ENCODE results near the gene CLEC4D.
"Not testable (repeated sequence)": the region's sequence is repeated elsewhere in the genome, so short reads cannot be mapped to it uniquely, and the experiment has no call there.

Gene CLEC4D

DNA sequence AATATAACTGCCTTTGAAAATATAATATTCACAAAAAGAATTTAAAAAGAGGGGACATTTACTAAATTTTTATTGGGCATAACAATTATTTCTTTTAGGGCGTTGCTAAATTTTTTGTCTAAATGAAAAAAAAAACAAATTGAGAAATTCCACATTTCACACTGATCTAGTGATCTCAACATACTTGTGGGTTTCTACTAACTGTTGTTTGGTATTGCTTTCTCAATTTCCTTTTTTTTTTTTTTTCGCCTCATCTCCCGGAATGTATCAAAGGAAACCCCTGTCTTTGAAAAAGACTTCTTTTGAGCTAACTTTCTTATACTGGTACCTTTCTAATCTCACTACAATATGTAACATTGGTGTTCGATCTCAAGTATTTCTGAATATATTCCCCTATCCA lies at the start of gene CLEC4D:
Gene CLEC4D, plus strand, starts transcription at position 248 of the 400 bp plus-strand sequence. CDS start 230 bp downstream, outside the sequence.
- DNase-seq = no peak

DNA sequence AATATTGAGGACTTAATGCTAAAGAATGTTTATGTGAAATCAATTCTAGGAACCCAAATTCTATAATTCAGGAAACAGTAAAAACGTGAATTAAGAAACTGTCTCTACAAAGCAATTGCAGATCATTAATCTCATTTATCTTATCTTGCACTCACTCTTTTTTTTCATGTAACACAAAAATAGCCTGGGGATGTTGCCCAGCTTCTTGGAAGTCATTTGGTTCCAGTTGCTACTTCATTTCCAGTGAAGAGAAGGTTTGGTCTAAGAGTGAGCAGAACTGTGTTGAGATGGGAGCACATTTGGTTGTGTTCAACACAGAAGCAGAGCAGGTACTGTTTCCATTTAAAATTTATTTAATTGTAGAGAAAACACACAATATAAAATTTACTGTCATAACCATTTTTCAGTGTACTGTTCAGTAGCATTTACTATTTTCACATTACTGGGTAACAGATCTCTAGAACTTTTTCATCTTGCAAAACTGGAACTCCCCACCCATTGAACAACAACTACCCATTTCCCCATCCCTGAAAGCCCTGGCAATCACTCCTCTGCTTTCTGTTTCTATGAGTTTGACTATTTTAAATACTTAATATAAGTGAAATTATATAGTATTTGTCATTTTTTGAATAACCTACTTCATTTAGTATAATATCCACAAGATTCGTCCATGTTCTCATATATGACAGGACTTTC lies 47.9 kb upstream of the CLEC4D start:
- no peak for DNase-seq

DNA sequence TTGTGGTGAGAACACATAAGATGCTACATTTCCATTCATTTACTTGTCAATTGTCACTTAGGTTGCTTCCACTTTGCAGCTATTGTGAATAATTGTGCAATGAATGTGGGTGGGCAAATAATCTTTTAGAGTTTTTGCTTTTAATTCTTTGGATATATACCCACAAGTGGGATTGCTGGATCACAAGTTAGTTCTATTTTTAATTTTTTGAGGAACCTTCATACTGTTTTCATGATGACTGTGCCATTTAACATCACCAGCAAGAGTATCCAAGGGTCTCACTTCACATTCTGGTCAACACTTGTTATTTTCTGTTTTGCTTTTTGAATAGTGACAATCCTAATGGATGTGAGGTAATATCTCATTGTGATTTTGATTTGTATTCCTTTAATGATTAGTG lies 47.1 kb upstream of the CLEC4D start:
- DNase-seq = no peak

DNA sequence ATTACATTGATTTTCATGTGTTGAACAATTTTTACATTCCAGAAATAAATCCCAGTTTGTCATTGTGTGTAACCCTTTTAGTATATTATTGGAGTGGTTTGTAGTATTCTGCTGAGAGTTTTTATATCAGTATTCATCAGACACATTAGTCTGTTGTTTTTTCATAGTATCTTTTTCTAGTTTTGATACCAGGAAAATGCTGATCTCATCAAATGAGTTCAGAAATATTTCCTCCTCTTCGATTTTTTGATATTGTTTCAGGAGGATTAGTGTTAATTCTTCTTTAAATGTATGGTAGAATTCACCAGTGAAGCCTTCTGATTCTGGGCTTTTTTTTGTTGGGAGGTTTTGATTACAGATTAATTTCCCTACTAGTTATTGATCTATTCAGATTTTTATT lies 42.2 kb upstream of the CLEC4D start:
- DNase-seq = no peak

DNA sequence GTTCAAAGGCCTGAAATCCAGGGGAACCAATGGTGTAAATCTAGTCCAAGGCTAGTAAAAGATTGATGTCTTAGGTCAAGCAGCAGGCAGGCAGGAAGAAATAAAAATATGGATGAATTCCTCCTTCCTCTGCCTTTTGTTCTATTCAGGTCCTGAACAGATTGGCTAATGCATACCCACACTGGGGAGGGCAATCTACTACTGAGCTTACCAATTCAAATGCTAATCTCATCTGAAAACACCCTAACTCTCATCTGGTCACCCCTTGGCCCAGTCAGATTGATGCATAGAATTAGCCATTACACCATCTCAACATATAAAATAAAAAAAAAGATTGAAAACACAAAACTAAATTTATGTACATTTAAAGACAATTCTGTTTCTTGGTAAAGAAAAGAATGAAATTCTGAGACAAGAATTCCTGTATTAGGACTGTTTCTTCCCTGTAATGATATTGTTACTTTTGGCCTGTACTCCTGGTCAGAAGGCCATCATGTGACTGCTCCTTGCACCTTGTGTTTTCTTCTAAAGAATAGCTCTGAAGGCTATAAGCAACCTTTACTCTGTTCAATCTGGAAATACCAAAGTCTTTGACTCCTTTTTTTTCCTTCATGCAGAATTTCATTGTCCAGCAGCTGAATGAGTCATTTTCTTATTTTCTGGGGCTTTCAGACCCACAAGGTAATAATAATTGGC lies 37.6 kb upstream of the CLEC4D start:
- DNase-seq = no peak

DNA sequence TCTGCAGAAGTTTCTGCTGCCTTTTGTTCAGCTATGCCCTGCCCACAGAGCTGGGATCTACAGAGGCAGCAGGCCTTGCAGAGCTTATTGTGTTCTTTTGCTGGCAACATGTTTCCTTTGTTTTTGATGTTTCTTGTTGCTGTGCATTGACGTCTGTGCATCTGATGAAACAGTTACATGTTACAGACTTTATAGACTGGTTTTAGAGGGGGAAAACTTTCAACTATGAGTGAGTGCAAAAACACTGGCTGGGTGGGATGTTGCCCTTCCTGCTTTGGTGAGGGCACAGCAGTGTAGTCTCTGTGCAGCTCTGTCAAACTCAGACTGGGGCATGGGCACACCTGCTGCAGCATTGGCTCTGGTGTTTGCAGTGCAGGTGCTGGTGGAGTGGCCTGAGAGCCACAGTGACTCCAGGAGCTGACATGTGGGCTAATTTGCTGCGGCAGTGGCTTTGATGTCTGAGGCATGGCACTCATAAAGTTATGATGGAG lies 30.7 kb upstream of the CLEC4D start:
- DNase-seq = no peak

DNA sequence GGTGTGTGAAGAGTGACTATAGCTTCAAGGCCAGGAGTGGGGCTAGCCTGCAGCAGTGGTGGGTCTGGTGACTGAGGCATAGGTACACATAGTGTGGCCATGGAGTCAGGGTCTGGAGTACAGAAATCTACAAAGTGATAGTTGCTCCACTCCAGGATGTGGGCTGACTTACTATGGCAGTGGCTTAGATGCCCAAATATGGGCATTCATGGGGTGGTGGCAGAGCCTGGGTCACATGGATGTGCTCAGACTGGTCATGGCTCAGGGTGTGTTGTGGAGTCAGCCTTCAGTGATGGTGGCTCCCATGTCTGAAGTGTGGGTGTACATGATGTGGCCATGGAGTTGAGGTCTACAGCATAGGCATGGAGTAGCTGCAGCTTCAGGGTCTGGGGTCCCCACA lies 30.2 kb upstream of the CLEC4D start:
- no peak for DNase-seq

DNA sequence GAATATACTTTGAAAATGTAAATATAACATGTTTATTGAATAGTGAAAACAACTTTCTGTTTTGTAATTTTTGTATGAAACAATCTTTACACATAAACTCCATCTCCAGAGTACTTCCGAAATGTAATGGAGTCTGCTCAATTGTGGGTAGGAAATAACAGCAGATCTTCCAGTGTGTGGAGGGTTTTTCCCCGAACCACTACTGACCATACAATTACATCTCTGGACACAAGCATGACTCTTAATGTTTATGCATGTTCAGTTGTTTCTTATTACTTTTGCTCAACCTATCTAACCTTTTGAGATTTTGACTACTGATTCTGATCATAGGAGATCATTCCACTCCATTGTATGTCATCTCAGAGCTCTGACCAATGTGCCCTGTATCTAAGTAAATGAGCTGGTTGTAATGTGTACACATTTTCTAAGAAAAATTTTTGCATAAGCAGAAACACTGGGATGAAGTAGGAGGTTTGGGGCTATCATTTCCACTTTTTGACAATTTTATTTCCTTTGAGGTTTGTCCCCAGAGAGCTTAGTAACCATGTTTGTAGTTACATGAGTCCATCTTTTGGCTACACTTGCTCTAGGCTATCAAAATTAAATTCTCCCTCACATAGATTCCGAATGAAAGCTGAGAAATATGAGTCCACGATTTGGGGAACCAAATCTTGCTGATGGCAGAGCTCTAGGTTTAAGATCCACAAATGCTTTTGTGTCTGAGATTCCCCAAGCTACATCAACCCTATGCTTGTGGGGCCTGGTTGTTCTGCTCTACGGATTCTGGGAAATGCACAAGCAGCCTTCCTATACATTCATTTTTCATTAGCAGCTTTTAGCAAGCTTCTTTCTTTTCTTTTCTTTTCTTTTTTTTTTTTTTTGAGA lies 21.4 kb upstream of the CLEC4D start:
- DNase-seq = no peak

DNA sequence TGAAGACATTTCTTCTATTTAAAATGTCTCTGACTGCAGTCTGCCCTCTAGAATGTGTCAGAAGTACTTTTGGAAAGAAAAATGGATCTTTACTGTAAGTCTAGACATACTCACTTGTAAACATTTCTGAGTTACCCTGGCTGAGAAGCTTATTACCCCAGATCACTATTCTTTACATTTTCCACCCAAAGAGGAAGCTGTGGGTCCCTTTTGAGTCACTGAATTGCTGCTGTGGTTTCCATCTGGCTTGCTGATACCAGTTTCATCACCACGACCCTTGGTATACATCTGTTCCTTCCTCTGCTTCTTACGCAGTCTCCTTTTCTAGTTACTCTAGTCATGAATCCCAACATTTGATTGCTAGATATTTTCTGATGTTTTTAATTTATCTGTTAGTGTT lies 20.2 kb upstream of the CLEC4D start:
- peak; percentile 86 for DNase-seq

DNA sequence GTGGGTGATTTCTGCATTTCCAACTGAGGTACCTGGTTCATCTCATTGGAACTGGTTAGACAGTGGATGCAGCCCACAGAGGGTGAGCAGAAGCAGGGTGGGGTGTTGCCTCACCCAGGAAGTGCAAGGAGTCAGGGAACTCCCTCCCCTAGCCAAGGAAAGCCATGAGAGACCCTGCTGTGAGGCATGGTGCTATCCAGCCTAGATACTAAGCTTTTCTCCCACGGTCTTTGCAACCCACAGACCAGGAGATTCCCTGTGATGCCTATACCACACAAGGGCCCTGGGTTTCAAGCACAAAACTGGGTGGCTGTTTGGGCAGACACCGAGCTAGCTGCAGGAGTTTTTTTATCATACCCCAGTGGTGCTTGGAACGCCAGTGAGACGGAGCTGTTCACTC lies 17.6 kb upstream of the CLEC4D start:
- DNase-seq = not testable (repeated sequence)

DNA sequence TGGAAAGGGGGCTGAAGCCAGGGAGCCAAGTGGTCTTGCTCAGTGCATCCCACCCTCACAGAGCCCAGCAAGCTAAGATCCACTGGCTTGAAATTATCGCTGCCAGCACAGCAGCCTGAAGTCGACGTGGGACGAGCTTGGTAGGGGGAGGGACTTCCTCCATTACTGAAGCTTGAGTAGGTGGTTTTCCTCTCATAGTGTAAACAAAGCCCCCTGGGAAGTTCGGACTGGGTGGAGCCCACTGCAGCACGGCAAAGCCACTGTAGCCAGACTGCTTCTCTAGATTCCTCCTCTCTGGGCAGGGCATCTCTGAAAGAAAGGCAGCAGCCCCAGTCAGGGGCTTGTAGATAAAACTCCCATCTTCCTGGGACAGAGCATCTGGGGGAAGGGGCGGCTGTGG lies 17.2 kb upstream of the CLEC4D start:
- not testable (repeated sequence) for DNase-seq

DNA sequence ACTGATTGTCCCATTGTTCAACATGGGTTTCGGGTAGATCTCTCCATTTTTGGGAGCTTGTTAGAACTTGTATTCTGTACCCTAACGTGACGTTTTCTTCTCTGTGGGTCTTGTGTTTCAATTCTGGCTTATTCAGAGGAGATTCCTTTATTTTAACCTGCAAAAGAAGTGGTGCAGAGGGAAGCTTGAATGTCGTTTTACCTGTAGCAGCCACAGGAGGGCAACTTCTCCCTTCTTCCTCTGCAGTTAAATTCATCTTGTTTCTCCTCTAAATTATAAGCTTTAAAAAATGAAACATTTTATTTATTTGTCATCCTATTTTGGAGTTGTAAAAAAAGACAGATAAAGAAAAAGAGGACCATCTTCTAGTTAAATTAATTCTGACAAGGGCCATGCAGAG lies 13.7 kb upstream of the CLEC4D start:
- DNase-seq = no peak

DNA sequence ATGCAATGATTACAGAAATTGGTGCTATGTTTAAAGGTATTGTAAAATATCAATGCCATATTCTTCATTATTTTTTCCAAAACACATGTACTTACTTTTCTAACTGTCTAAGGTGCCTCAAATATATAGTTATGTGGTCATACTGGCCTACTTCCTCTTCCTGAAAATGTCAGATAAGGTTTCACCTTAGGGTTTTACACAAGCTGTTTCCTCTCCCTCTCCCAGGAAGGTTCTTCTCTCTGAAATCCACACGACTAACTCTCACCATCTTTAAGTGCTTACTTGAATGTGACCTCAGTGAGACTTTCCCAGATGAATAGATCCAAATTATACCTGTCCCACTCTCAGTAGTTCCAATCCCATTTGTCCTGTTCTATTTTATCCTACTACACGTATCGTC lies 11.6 kb upstream of the CLEC4D start:
- no peak for DNase-seq

DNA sequence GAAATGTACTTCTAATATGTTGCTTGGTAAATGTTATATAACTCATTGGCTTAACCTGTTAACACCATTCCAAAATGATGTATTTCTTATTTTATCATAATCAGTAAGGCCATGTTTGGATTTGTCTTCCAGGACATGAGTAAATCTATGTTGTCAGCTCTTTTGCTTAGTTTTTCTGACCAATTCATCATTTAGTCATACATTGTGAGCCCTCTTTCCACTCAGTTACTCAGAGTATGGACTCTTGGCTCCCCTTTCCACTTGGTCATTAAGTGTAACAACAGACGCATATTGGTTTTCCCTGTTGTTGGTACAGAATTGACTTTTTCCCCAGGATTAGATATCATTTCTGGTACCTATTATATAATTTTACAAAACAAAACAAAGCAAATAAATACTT lies 9.0 kb upstream of the CLEC4D start:
- DNase-seq = no peak

DNA sequence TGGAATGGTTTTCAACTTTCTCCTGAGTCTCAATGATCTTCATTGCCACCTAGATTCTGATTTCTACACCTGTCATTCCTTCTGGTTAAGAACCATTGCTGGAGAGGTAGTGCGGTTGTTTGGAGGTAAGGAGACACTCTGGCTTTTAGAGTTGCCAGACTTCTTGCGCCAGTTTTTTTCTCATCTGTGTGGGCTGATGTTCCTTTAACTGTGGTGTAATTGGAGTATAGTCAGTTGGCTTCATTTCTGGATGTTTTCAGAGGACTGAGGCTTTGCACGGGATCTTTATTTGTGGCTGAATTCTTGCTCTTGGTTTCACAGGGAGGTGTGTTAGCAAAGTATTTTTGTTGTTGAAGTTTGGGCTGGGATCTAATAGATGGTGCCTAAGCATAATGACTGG lies 5.7 kb upstream of the CLEC4D start:
- DNase-seq = no peak

DNA sequence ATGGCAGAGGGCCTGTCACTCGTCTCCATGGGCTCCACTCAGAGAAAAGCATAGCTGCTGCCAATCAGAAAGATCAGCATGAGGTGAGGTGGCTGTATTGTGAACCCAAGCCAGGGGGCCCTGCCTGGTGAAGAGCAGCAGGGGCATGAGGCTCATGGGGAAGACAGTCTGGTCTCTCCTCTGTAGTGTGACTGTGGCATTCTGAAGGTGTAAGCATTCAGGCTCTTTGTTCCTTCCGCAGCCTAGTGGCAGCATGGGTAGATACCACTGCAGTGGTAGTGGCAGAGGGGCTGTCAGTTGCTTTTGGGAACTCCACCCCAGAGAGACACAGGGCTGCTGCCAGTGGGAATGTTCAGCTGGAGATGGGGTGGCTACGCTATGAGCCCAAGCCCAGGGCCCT lies 5.1 kb upstream of the CLEC4D start:
- DNase-seq = no peak

DNA sequence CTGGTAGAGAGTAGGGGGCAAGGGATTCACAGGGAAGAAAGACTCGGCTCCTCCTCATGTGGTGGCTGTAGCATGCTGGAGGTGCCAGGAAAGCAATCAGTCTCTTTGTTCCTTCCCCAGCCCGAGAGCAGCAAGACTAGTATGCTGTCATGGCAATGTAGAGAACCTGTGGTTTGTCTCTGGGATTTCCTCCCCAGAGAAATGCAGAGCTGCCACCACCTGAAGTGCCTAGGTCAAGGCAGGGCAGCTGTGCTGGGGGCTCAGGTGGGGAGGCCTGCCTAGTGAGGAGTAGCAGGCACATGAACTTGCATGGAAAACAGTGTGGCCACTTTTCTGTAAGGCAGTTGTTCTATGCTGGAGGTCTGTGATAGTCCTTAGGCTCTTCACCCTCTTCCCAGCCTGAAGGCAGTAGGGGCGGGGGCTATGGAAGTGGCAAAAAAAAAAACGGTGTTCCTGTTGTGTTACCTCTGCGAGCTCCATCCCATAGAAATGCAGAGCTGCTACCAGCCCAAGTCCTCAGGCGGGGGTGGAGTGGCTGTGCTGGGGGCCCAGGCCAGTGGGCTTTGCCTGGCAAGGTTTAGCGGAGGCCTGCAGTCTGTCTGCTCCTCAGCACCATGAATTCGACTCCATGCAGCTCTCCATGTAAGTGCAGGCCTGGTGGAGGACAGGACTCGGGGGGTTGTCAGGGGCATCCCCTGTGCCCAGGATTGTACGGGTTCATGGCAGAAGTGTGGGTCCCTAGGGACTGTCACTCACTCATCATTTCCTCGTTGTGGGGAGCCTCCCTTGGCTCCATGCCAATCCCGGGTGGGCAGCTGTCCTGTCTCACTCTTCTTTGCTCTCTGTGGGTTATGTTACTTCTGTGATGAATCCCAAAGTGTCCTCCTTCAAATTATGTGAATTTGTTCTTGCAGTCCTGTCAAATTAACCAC lies 4.1 kb upstream of the CLEC4D start:
- DNase-seq = no peak

DNA sequence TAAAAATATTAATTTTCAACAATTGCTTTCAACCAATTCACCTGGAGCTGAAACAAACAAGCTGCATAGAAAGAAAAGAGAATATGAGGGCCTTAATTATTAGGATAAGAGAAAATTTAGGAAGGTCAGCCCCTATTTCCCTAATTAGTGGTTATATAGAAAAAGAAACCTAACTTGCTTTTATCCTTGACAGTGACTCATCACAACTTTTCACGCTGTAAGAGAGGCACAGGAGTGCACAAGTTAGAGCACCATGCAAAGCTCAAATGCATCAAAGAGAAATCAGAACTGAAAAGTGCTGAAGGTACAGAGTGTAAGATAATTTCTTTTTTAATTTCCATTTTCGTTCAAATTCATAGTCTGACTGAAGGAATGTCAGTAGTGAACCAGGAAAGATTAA lies 4.7 kb downstream of the CLEC4D start:
- no peak for DNase-seq

DNA sequence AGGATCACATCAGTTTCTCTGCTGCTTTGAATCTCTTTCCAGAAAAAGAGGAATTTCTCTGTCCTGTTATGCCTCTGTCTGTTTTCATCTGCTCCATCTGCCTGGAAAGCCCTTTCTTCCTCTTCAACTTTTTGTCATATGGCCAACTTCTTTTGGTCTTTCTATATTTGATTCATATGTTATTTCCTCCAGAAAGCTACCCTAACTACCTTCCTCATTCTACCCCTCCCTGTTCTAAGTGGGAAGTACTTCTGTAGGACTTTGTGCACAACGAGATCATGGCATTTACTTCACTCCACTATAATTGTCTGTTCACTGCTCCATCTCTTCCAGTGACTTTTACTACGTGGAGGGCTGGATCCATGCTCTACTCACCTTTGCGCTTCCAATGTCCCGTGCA lies 5.9 kb downstream of the CLEC4D start:
- DNase-seq = no peak

DNA sequence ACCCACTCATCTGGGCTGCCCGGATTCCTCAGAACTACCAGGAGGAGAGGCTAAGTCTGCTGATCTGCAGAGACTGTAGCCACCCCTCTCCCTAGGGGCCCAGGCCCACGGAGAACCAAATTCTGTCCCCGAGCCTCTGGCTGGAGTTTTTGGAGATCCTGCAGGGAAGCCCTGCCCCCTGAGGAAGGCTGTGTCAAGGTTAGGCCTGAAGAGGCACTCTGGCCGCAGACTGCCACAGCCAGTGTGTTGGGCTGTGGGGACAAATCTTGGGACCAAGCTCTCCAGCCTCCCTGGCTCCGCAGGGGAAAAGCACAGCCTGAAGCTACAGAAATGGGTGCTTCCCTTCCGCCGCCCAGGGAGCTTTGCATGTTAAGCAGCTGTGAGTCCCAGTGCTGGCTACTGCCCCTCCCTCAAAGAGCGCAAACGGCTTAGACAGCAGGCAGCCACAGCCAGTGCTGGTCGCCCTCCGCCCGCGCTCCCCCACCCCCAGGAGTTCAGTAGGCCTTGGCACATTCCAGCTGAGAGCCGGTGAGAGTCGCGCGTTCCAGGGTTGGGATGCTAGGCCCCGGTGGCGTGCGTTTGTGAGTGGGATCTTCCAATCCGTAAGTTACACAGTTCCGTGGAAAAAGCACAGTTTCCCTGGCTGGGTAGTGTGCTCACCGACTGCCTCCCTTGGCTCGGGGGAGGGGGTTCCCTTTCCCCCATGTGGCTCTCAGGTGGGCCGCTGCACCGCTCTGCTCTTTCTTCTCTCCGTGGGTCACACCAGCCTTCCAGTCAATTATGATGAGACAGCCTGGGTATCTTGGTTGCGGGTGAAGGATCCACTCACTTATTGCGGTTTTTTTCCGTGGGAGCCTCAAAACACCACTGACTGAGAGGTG lies 14.2 kb downstream of the CLEC4D start:
- no peak for DNase-seq

DNA sequence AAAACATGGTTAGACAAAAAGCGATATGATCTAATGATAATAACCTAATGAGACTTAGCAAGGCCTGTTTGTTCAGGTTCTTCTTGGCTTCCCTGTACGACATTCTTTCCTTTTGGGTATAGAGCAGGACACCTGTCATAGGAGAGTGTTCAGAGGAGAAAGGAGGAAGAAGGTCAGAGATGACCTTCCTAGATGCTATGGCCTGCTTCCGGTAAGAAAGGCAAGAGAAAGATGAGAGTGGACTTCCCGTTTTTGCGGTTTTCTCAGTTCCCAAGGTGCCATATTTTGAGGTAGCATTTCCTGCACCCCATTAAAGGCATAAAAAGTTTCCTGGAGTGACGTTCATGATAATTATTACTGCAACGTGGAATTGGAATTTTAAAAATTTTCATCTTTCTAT lies 18.7 kb downstream of the CLEC4D start:
- no peak for DNase-seq
